GM19025 (cell line): Measurements from ENCODE around the gene CLSTN3.
"Not testable (repeated sequence)": the region's sequence is repeated elsewhere in the genome, so short reads cannot be mapped to it uniquely, and the experiment has no call there.

Source experiments
- ATAC-seq: cut with Tn5 transposase; IDR thresholded peaks from one replicate; pipeline ENCODE4 v1.9.1; 2021; ENCODE audit warnings: mild to moderate bottlenecking, low read depth, moderate library complexity; ENCODE audit not compliant: unreplicated experiment

The CLSTN3 gene

DNA sequence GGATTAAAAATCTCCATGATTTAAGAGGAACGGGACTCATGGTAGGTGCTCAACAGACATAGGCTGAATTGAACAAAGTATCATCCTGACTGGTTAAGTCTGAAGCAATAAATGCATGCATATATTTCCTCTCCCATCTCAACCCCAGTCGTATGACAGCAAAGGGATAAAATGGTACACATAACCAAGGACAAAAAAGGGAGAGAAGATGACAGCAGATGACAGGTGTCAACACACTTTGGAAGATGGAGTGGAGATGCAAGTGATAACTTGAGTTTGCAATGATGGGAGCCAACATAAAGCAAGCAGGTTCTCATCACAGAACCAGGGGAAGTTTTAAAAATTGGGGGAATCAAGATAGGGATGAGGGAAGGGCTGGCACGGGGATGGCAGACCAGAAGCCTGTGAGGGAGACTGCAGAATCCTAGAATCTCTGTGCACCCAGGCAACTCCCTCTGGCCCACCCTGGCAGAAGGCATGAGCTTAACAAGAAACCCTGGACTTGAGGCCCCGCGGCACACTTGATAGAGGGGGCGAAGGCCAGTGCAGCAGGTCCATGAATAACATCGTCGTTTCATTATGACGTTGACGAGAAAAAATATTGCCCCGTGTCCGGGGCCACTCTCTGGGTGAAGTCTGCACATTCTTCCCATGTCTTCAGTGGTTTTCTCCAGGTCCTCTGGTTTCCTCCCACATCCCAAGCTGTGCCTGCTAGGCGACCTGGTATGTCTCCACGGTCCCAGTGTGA lies 26.2 kb upstream of the CLSTN3 start:
- no peak for ATAC-seq

DNA sequence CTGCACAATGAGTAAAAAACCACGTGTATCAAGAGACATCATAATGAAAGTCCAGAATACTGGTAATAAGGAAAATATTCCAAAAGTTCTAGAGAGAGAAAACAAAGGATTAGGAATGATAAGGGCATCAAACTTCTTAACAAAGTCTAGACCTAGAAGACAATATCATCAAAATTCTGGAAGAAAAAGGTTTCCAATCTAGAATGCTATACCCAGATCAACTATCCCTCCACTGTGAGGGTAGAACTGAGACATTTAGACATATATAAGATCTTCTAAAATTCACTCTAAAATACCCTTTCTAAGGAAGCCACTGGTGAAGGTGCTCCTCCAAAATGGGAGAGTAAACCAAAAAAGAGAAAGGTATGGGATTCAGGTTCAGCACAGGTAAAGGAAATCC lies 24.1 kb upstream of the CLSTN3 start:
- ATAC-seq = no peak

DNA sequence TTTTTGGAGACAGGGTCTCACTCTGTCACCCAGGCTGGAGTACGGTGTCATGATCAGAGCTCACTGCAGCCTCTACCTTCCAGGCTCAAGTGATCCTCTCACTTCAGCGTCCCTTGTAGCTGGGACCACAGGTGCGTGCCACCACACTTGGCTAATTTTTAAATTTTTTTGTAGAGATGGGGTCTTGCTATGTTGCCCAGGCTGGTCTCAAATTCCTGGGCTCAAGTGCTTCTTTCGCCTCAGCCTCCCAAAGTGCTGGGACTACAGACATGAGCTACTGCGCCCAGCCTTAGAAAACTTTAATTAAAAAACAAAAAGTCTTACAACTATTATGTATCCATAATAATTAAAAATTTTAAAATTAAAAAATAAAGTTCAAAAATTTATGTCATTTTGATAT lies 23.0 kb upstream of the CLSTN3 start:
- ATAC-seq = not testable (repeated sequence)

DNA sequence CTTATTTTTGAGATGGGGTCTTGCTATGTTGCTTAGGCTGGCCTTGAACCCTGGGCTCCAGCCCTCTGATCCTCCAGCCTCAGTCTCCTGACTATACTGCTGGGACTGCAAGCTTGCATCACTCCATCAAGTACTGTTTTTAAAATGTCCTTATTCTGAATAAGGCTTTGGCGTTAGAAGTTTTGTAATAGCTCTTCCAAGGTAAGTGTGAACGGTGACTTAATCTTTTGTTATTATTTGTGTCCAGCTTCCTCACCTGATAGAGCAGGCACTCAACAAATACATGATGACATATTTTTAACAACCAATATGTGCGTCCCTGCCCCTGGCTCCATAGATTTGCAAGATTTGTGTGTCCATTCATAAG lies 22.6 kb upstream of the CLSTN3 start:
- ATAC-seq = no peak

DNA sequence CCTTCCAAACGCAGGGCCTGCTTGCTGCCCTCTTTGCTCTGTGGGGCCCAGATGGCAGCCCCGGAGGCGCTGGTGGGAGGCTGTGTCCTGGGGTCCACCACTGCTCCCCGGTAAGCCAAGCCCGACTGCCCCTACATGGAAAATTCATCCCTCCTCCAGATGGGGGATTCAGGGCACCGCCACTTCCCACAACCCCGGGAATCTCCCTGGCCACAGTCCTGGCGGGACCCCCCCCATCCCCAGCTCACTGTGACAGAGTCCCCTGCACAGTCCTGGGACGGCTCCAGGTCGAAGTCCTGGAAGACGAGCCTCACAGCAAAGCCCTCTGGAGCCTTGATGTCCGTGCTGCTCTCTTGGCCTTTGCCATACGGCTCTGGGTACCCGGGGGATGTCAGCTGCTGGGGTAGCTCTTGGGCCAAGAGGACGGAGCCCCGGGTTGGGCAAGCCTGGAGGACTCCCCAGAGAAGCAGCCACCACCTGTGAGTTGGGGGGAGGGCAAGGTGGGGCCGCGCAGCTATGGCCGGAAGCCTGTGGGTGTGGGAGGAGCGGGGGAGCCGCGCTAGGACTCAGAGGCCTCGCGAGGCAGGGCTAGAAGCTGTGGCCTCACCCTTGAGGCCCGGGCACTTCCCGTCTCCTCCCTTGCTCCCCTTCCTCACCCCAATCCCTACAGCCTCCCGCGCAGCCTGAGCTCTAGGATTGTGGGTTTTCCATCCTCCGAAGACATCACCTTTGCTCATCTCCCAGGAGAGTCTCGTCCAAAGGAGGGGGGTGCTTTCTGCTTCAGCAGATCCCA lies 22.0 kb upstream of the CLSTN3 start:
- peak; percentile 89 for ATAC-seq

DNA sequence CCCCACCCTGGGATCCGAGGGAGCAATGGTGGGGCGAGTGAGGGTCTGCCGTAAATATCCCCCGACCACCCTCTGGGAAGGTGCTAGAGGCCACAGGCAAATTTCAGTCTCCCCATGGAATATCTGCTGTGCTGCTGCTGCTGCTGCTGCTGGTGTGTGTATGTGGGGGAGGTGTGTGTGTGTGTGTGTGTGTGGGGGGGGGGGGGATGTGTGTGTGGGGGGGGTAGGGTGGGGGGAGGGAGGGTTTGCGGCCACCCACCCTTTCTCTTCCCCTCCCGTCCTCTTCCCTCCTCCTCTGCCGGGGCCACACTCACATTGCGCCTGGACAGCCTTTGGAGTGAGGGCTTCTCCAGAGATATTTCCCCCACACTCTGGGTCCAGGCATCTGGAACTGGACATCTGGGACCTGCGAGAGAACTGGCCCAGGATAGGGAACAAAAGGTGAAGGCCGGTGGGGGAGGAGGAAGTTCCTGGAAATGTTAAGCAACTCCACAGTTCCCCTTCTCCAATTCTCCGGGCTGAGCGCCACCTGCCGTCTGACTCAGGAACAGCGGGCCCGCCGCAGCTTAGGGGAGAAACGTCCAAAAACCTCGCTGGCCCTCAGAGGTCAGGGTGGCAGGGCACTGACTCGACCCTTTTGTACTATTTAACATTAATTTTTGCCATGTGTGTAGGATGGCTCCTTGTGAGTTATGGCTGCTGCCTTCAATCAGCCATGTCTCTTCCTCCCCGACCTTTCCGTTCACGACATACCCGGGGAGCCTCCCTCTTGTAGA lies 21.2 kb upstream of the CLSTN3 start, which contains the start of gene C1RL:
TSS of gene C1RL (minus strand) at position 419 of the 776 bp plus-strand sequence. CDS start at position 385, 34 bp downstream.
- ATAC-seq = no peak

DNA sequence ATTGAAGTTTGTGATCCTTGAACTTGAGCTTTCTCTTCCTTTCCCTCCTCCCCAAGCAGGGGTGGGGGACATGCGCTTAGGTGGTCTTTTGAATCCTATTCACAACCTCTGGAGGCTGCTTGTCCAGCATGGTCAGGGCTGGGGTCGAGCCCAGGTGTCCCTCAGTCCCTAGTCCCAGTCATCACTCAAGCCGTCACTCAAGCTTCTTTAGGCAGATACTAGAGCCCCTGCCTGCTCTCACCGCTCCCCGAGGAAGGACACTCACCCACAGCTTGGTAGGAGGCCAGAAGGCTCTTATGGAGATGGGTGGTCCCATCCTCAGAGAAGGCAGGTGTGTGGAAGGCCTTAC lies 20.6 kb upstream of the CLSTN3 start:
- ATAC-seq = no peak

DNA sequence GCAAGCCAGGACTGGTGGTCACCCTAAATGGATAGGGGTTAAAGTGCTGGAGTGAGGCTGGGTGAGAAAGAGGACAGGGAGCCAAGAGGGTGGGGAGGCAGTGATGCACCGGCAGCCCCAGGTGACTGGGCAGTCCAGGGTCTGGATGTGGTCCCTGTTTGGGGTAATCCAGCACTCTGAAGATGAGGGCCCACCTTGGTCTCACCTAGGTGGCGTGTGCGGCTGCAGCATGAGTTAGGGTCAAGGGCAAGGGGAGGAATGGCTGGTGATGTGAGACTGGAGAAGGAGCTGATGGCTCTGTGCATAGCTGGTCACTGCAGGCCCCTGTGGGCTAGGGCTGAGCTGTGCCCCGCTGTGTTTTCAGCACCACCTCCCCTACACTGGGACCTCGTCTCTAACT lies 19.5 kb upstream of the CLSTN3 start:
- ATAC-seq = no peak

DNA sequence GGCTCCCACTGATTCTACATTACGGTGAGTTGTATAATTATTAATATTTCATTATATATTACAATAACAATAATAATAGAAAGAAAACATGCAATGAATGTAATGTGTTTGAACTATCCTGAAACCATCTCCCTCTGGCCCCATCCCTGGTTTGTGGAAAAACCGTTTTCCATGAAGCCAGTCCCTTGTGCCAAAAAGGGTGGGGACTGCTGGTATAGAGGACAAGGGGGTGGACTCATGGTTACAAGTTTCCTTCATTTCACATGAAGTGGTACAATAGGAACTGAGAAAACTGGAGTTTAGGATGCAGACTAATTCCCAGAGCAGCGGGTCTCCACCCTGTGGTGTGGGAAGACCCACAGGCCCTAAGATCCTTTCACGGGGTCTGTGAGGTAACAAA lies 18.1 kb upstream of the CLSTN3 start:
- no peak for ATAC-seq

DNA sequence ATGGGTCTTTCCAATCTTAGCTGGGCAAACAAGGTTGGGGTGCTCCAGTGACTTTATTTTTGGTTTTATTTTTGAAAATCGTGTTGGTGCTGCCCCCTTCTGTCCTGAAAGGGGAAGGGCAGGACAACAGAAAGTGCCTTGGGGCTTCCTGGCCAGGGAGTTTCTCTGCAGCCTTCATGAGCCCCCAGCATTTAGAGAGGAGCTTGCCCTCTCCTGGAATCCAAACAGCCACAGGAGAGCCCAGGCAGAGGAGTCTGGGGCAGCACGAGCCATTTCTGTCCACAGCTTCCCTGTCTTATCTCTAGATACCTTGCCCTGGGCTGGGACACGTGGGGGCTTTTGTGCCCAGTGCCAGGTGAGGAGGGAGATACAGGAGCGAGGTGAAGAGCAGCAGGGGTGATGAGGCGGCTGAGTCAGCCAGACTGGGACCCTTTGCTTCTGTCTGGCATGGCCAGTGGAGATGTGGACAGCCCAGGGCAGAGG lies 16.7 kb upstream of the CLSTN3 start:
- ATAC-seq = no peak

DNA sequence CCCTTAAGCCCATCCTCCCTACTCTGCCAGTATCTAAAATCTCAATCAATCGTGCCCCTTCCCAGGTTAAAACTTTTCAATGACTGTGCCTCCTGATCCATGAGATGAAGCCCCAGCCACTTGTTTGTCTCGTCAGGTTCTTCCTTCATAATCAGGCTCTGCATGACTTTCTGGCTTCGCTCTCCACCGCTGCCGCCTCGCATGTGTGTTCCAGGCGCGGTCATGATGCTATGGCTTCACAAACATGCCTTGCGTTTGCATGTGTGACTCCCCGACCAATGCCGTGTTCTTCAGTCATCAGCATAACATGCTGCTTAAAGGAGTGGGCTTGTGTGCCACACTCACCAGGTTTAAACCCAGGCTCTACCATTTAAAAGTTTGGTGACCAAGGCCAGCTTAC lies 16.2 kb upstream of the CLSTN3 start:
- no peak for ATAC-seq

DNA sequence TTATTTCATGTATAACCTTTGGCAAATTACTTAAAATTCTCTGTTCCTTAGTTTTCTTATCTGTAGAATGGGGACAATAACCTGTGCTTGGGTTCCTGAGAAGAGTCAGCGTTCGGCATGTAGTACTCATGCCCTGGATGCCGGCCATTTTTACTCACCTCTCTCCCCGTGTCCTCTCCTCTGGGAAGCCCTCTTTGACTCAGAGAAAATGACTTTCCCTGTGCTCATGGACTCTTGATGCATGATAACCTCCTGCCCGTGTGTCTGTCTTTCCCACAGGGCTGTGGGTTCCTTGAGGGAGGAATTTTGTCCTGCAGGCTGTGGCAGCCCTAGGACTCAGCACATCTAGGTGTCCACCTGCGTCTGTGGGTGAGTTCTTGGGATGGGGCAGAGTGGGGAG lies 15.3 kb upstream of the CLSTN3 start:
- no peak for ATAC-seq

DNA sequence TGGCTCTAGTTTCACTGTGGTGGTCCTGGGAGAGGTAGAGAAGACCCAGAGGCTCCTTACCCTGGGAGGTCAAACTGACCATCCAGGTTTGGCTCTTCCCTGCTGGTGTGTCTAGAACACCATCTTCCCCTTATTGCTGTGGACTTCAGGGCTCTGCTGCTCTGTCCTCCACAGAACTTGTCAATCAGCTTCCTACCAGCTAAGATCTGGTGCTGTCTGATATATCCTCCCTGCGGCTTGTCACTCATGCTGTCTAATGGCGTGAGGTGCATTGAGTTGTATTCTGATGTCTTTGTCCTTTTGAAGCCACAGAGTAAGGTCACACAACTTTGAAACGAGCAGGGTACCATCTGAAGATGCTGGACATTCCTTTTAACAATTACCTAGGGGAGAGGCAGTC lies 14.0 kb upstream of the CLSTN3 start:
- no peak for ATAC-seq

DNA sequence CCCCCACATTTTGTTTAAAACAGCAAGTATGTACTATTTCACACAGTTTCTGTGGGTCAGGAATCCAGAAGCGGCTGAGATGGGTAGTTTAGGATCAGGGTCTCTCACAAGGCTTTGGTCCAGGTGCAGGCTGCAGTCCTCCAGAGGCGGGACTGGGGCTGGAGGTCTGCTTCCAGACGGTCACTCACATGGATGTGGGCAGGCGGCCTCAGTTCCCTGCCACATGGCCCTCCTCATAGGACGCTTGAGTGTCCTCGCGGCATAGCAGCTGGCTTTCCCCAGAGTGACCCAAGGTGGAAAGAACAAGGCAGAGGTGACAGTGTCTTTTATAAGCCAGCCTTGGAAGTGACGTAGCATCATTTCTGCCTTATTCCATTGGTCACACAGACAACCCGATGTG lies 13.3 kb upstream of the CLSTN3 start:
- ATAC-seq = no peak

DNA sequence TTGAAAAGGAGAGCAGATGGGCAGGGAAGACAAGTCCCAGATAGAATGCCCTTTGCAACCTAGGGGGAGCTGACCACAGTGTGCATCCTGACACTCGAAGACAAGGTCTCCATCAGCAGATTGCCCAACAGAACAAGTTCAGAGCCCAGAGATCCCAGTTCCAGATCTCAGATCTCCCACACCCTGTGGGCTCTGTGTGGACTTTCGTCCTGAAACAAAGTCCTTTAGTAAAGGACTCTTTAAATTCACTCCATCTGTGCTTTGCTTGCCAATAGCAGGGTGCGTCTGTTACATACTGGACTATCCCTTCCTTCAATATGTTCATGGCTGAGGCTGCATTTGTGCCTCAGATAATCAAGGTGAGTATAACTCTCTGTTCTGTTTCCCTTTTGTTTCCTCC lies 12.5 kb upstream of the CLSTN3 start:
- no peak for ATAC-seq

DNA sequence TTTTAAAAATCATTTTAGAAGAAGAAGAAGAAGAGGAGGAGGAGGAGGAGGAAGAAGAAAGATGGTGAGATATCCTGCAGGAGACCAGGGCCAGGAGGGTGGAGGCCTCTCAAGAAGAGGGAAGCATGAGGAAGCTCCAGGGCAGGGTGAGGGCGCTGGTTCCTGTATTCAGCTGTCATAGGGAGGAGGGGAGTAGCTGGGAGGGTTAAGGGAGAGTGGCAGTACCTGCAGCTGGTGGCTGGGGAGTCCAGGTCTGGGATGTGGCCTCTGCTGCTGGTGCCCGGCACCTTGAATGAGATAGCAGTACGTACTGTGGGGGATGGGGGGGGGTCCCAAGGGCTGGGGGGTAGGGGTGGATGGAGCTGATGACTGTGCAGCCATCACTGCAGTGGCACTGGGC lies 11.3 kb upstream of the CLSTN3 start:
- ATAC-seq = no peak

DNA sequence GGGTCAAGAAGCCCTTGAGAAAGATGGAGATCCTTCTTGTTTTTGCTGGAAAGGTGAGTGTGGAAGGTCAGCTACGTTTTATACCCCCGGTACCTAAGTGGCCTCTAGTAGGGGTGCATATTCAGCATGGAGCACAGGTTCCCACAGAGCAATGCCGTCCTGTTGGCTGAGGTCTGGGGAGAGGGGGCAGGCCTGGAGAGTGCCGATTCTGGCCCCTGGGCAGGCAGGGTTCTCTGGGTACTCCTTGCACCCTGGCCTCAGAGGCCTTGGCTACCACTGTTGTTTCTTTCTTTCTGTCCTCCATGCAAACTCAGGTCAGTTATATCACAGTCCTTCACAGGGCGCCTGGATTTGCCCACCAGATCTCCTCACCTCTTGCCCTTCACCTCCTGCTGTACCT lies 10.0 kb upstream of the CLSTN3 start:
- ATAC-seq = no peak

DNA sequence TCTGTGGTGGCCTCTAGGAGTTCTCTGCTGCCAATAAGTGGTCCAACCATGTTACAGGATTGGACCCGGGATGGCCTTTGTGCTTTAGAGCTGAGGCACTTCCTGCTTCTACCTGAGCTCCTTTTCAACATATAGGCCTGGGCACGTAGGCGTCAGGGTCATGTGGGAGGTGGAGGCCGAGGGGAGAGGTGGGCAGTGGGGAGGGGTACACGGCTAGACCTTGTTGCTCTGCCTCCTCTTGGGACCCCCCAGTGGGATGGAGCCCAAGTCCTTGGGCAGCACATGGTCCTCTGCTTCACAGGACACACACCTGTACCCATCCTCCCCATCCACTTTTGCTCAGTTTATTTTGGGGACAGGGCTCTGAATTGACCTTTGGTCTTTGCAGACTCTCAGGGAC lies 8.8 kb upstream of the CLSTN3 start:
- ATAC-seq = no peak

DNA sequence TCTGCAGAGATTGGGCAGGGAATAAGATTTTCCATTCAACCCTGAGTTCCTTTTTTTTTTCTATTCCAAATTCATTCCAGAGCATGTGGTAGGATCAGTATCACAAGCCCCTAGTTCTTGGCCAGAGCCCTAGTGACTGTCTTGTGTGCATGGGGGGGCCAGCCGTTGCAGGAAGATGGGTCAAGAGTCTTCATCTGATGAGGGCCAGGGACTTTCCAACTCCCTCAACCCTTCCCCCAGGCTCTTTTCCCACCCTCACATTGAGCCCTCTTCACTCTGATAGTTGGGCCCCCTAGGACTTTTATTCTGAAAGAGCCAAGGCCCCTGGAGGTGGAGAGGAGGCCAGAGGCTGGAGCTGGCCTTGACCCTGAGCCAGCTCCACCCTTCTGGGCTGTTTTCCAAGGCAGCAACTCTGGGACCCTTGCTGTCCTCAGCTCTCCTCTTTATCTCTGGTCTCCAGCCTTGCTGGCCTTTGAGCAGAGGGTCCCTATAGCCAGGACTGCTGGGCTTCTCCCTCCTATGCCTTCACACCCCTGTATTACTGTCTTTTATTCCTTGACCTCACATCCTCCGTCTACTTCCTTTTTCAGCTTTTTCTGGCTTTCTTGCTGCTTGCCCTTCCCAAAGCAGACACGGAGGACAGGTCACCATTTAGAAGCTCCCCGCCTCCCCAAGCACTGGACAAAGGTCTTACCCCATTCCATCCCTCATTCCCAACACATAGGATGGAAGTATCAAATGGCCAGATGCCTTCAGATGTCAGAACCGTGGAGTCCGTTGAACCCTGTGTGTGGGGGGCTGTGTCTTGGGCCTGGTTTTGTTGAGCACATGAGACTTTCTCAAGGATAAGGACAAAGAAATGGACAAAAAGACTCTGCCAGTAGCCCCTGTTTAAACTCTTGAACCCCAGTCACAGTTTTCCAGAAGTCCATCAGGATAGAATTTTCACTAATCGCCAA lies 7.1 kb upstream of the CLSTN3 start:
- ATAC-seq = no peak
